HUES64 (cell line): ENCODE data around the gene BMPER.

Experiments
- H3K27ac ChIP-seq: 2 replicates; pipeline ENCODE4 v1.7.0; 2013; ENCODE audit warnings: low read depth, low read length, inconsistent platforms
- H3K27me3 ChIP-seq: 2 replicates; pipeline ENCODE4 v1.6.1; 2013; ENCODE audit warnings: mild to moderate bottlenecking, low read length; ENCODE audit not compliant: insufficient read depth
- H3K36me3 ChIP-seq: 2 replicates; pipeline ENCODE4 v1.6.1; 2013; ENCODE audit warnings: mild to moderate bottlenecking, low read length; ENCODE audit not compliant: insufficient read depth
- H3K4me1 ChIP-seq: 2 replicates; pipeline ENCODE4 v1.6.1; 2013; ENCODE audit warnings: mild to moderate bottlenecking, low read length, moderate library complexity; ENCODE audit not compliant: insufficient read depth
- H3K4me3 ChIP-seq: 2 replicates; pipeline ENCODE4 v1.5.1; 2013; ENCODE audit warnings: mild to moderate bottlenecking, low read length, moderate library complexity
- H3K9ac ChIP-seq: 2 replicates; pipeline ENCODE4 v1.6.1; 2013; ENCODE audit warnings: mild to moderate bottlenecking, low read depth, low read length
- H3K9me3 ChIP-seq: 2 replicates; pipeline ENCODE4 v1.6.1; 2013; ENCODE audit warnings: low read depth, low read length; ENCODE audit not compliant: insufficient read depth
- WGBS: fragments of 150-250, 120-280 bp; methylation state at CpG from one replicate; pipeline ENCODE4 v1.1.7; 2013; ENCODE audit warnings: missing lambda C conversion rate; 5-methylcytosine and 5-hydroxymethylcytosine counted together

Gene BMPER

DNA sequence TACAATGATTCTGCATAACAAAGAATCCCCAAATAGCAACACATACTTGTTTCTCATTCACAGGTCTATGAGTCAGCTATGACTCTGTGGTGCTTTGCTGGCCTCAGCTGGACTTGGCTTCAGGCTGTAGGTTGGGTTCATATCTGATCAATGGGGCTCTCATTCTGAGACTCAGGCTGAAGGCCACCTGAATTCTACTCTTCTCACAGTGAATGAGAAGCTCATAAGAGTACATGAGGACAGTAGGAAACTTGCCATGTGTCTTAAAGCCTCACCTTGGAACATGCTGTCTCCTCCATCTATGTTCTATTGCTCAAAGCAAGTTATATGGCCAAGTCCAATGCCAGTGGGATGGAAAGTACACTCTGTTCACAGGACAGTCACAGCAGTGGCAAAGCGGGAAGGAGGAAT, 292.9 kb downstream of the BMPER start:
- no peaks in the 10 kb centered on the region for H3K27me3 ChIP-seq
- H3K27ac ChIP-seq = no peak overlapping the region
- no peaks in the 10 kb centered on the region for H3K4me1 ChIP-seq
- H3K9me3 ChIP-seq = no peaks in the 10 kb centered on the region
- no peaks in the 10 kb centered on the region for H3K36me3 ChIP-seq
- no peak overlapping the region for H3K9ac ChIP-seq
- no CpG with 5 or more reads among the region's 1 CpG for WGBS
- no peak overlapping the region for H3K4me3 ChIP-seq
